Measurements from ENCODE around the gene AMBRA1.

Gene AMBRA1

GRCh38 chr11:46604796-46605195 lies 11.0 kb upstream of the AMBRA1 start:
- in situ Hi-C loops (cut with HindIII; ENCODE audit: low sequenced_read_pairs), result no loop called here
- no peak overlapping the region for H3K4me3 ChIP-seq (ENCODE audit: low read depth, low read length)
- TF ChIP-seq CTCF (IDR thresholded peaks at IDR 0.05; ENCODE audit: low read depth, low read length), result no peak
- no peak for DNase-seq (ENCODE audit: low read depth, low spot score)

GRCh38 chr11:46603704-46604308 lies 10.0 kb upstream of the AMBRA1 start:
- TF ChIP-seq CTCF (IDR thresholded peaks at IDR 0.05; ENCODE audit: low read depth, low read length), result no peak
- DNase-seq (ENCODE audit: low read depth, low spot score), result no peak
- H3K4me3 ChIP-seq (ENCODE audit: low read depth, low read length), result no peak overlapping the region
- in situ Hi-C loops (cut with HindIII; ENCODE audit: low sequenced_read_pairs), result no loop called here

- TF ChIP-seq CTCF (IDR thresholded peaks at IDR 0.05; ENCODE audit: low read depth, low read length), result no peak
- DNase-seq (ENCODE audit: low read depth, low spot score), result no peak
- no peak overlapping the region for H3K4me3 ChIP-seq (ENCODE audit: low read depth, low read length)
- in situ Hi-C loops (cut with HindIII; ENCODE audit: low sequenced_read_pairs), result no loop called here
These were observed 7.3 kb upstream of the AMBRA1 start for GRCh38 chr11:46601129-46601528.

- in situ Hi-C loops (cut with HindIII; ENCODE audit: low sequenced_read_pairs), result no loop called here
- H3K4me3 ChIP-seq (ENCODE audit: low read depth, low read length), result no peak overlapping the region
- TF ChIP-seq CTCF (IDR thresholded peaks at IDR 0.05; ENCODE audit: low read depth, low read length), result no peak
- DNase-seq (ENCODE audit: low read depth, low spot score), result no peak
These were observed 6.6 kb upstream of the AMBRA1 start for GRCh38 chr11:46600194-46600960.

GRCh38 chr11:46599340-46600193 lies 5.7 kb upstream of the AMBRA1 start:
- no peak overlapping the region for H3K4me3 ChIP-seq (ENCODE audit: low read depth, low read length)
- in situ Hi-C loops (cut with HindIII; ENCODE audit: low sequenced_read_pairs), result no loop called here
- no peak for TF ChIP-seq CTCF (IDR thresholded peaks at IDR 0.05; ENCODE audit: low read depth, low read length)
- DNase-seq (ENCODE audit: low read depth, low spot score), result no peak

GRCh38 chr11:46597609-46598219 lies 3.9 kb upstream of the AMBRA1 start:
- DNase-seq (ENCODE audit: low read depth, low spot score), result no peak
- no peak for TF ChIP-seq CTCF (IDR thresholded peaks at IDR 0.05; ENCODE audit: low read depth, low read length)
- in situ Hi-C loops (cut with HindIII; ENCODE audit: low sequenced_read_pairs), result no loop called here
- no peak overlapping the region for H3K4me3 ChIP-seq (ENCODE audit: low read depth, low read length)
